CD14-positive monocyte (primary cell): ENCODE measurements around the gene WDR48. TPM values are rescaled to one million over a fixed set of nuclear protein-coding genes. Genes with fewer than 3 reads are reported as not detected.
A peak's percentile ranks its signal among the peaks of the same experiment; 100 is the strongest.

Experiments
- DNase-seq, 3 donors: peaks; one replicate each; pipeline ENCODE4 v3.0.0-alpha.2; 2011 to 2022
- H2AFZ ChIP-seq: 2 replicates; pipeline ENCODE4 v1.6.0; 2012; ENCODE audit warnings: mild to moderate bottlenecking, low read depth, low read length, inconsistent platforms; ENCODE audit not compliant: insufficient read depth, poor library complexity, severe bottlenecking
- H3K27ac ChIP-seq, 2 donors: 1 replicate in 1 of 2; 2 replicates in 1 of 2; pipeline ENCODE4 v1.5.1; 2012 to 2013; ENCODE audit warnings: low read length in 2 of 2, control low read depth in 1 of 2, inconsistent platforms in 1 of 2, low read depth in 1 of 2, mild to moderate bottlenecking in 1 of 2
- H3K27me3 ChIP-seq, 2 donors: one replicate each; pipeline versions ENCODE4 v1.6.0 to v1.6.1; 2011 to 2013; ENCODE audit warnings: low read length in 2 of 2; ENCODE audit not compliant: control insufficient read depth in 2 of 2, insufficient read depth in 2 of 2
- H3K36me3 ChIP-seq, 2 donors: replicated peaks in 1 of 2; 1 replicate in 1 of 2; 2 replicates in 1 of 2; pipeline versions ENCODE4 v1.5.1 to v1.6.1; 2012 to 2013; ENCODE audit warnings: low read length in 2 of 2, control low read depth in 1 of 2, inconsistent platforms in 1 of 2, mild to moderate bottlenecking in 1 of 2; ENCODE audit not compliant: insufficient read depth in 2 of 2, control insufficient read depth in 1 of 2
- H3K4me1 ChIP-seq, 2 donors: 1 replicate in 1 of 2; 2 replicates in 1 of 2; pipeline versions ENCODE4 v1.5.1 to v1.6.1; 2012 to 2013; ENCODE audit warnings: low read length in 2 of 2, control low read depth in 1 of 2, inconsistent platforms in 1 of 2, mild to moderate bottlenecking in 1 of 2, moderate library complexity in 1 of 2; ENCODE audit not compliant: insufficient read depth in 2 of 2, control insufficient read depth in 1 of 2
- H3K4me2 ChIP-seq: replicated peaks from 2 replicates; pipeline ENCODE3; 2012; ENCODE audit warnings: low read length, moderate library complexity, mild to moderate bottlenecking; ENCODE audit not compliant: poor library complexity, severe bottlenecking; ENCODE audit errors: extremely low read depth
- H3K4me3 ChIP-seq, 3 experiments: fragments of 200-600 bp in 1 of 3; sonication (generic) in 1 of 3; replicated peaks in 1 of 3; 1 replicate in 2 of 3; 2 replicates in 1 of 3; pipeline ENCODE4 v1.5.1; 2011 to 2013; ENCODE audit warnings: low read length in 3 of 3, mild to moderate bottlenecking in 3 of 3, control low read depth in 2 of 3, low read depth in 2 of 3, inconsistent platforms in 1 of 3, moderate library complexity in 1 of 3
- H3K79me2 ChIP-seq: 2 replicates; pipeline ENCODE4 v1.6.0; 2012; ENCODE audit warnings: mild to moderate bottlenecking, control low read depth, inconsistent platforms, low read length, moderate library complexity; ENCODE audit not compliant: insufficient read depth
- H3K9ac ChIP-seq: 2 replicates; pipeline ENCODE4 v1.6.0; 2017; ENCODE audit warnings: low read length, mild to moderate bottlenecking; ENCODE audit not compliant: insufficient read depth, poor library complexity, severe bottlenecking
- H3K9me3 ChIP-seq, 2 donors: replicated peaks in 1 of 2; 1 replicate in 1 of 2; 2 replicates in 1 of 2; pipeline versions ENCODE4 v1.5.1 to v1.6.1; 2012 to 2013; ENCODE audit warnings: low read length in 2 of 2, control low read depth in 1 of 2; ENCODE audit not compliant: control insufficient read depth in 1 of 2, insufficient read depth in 1 of 2
- H4K20me1 ChIP-seq: 2 replicates; pipeline ENCODE4 v1.6.0; 2012; ENCODE audit warnings: mild to moderate bottlenecking, low read length, control low read depth, moderate library complexity; ENCODE audit not compliant: insufficient read depth
- H3K27ac Mint-ChIP-seq, 7 donors: one replicate each; pipeline ENCODE4 v1.8.0; 2020; ENCODE audit warnings: mild to moderate bottlenecking in 7 of 7, mixed read lengths in 7 of 7, moderate library complexity in 6 of 7, inconsistent platforms in 2 of 7
- H3K27me3 Mint-ChIP-seq, 3 donors: one replicate each; pipeline ENCODE4 v1.8.0; 2021 to 2022; ENCODE audit warnings: low read depth in 3 of 3, mild to moderate bottlenecking in 3 of 3, mixed read lengths in 3 of 3, moderate library complexity in 3 of 3, inconsistent platforms in 1 of 3
- H3K36me3 Mint-ChIP-seq, 2 donors: one replicate each; pipeline ENCODE4 v1.8.0; 2020; ENCODE audit warnings: mixed read lengths in 2 of 2, inconsistent platforms in 1 of 2, mild to moderate bottlenecking in 1 of 2
- H3K4me1 Mint-ChIP-seq: one replicate; pipeline ENCODE4 v1.8.0; 2020; ENCODE audit warnings: mild to moderate bottlenecking, mixed read lengths
- H3K4me3 Mint-ChIP-seq, 2 donors: one replicate each; pipeline ENCODE4 v1.8.0; 2020; ENCODE audit warnings: mild to moderate bottlenecking in 2 of 2, mixed read lengths in 2 of 2, moderate library complexity in 1 of 2
- H3K9me3 Mint-ChIP-seq, 7 donors: one replicate each; pipeline ENCODE4 v1.8.0; 2020 to 2022; ENCODE audit warnings: mixed read lengths in 7 of 7, mild to moderate bottlenecking in 6 of 7, moderate library complexity in 6 of 7, inconsistent platforms in 2 of 7
- CTCF ChIP-seq: fragments of 200-600 bp; IDR thresholded peaks from one replicate; pipeline ENCODE4 v1.8.0; 2022; ENCODE audit warnings: antibody characterized with exemption, mild to moderate bottlenecking
- WGBS: methylation state at CpG from one replicate; pipeline ENCODE4 v1.1.5; 2013; ENCODE audit warnings: missing lambda C conversion rate; ENCODE audit not compliant: insufficient coverage; 5-methylcytosine and 5-hydroxymethylcytosine counted together
- intact Hi-C, 2 donors: fragments of 100-400 bp; cut with micrococcal nuclease; formaldehyde crosslinking; loops; one replicate each; pipeline versions ENCODE4 v1.15.0 to v1.15.1; 2023
- polyA plus RNA-seq, 3 donors: library from polyadenylated mRNA; depleted of rRNA in 1 of 3; unstranded in 2 of 3; stranded (reverse) in 1 of 3; fragments of 300-500 nt in 2 of 3; fragments of >200 nt in 1 of 3; fragmentation: Illumina TruSeq in 2 of 3; gene quantifications; 1 replicate in 2 of 3; 2 replicates in 1 of 3; pipeline ENCODE4 v1.2.3, GENCODE V29; 2012 to 2021

WDR48 gene
- polyA plus RNA-seq, 3 donors: 15.0 to 22.7 (median 17.1) TPM

- H2AFZ ChIP-seq: no peak overlapping the region
- no peaks in the 10 kb centered on the region for H4K20me1 ChIP-seq
- no peaks in the 10 kb centered on the region for H3K36me3 ChIP-seq
- H3K4me2 ChIP-seq: no peak overlapping the region
- Mint-ChIP-seq H3K4me3 (no peak overlapping the region), H3K4me1 (peaks cover 25% of the 10 kb centered on the region), H3K27ac (peak overlapping the region in 1 of 7 donors; percentile 76), H3K27me3 (peaks cover 4 to 10% (median 6%) of the 10 kb centered on the region in 3 donors), H3K9me3 (no peaks in the 10 kb centered on the region), H3K36me3 (peaks cover 0 to 7% of the 10 kb centered on the region in 2 donors)
- no peak overlapping the region for H3K27ac ChIP-seq
- no peak for DNase-seq
- H3K79me2 ChIP-seq: no peaks in the 10 kb centered on the region
- no peaks in the 10 kb centered on the region for H3K9me3 ChIP-seq
- intact Hi-C loops: no loop called here
- no peak overlapping the region for H3K4me3 ChIP-seq
- no peaks in the 10 kb centered on the region for H3K27me3 ChIP-seq
- 82% methylated on average over 8 of the region's 12 CpGs for WGBS
- peaks cover 18% of the 10 kb centered on the region in 2 donors for H3K4me1 ChIP-seq
- no peak for TF ChIP-seq CTCF
- H3K9ac ChIP-seq: no peak overlapping the region
Observed at GRCh38 chr3:39125841-39126500, 74.2 kb downstream of the WDR48 start.

DNA sequence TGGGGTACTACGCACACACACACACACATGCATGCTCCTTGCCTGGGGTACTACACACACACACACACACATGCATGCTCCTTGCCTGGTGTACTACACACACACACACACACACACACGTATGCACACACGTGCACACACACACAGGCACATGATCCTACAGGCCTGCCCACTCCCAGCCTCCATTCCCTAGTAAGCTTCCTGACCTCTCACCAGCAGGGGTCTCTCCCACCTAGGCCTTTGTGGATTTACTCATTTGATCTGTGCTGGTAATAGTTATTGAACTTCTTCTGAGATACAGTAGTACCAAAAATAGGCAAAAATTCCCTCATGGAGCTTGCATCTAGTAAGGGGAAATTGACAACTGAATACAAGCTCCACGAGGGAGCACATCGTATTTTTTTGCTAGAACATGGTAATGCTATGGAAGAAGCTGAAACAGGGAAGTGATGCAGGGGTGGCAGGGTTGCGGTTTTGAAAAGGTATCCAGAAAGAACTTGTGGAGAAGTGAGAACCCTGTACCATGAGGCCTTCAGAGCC lies 74.8 kb downstream of the WDR48 start:
- no peaks in the 10 kb centered on the region for H4K20me1 ChIP-seq
- Mint-ChIP-seq H3K9me3 (no peaks in the 10 kb centered on the region), H3K4me1 (peaks cover 24% of the 10 kb centered on the region), H3K36me3 (peaks cover 0 to 6% of the 10 kb centered on the region in 2 donors), H3K27me3 (peaks cover 4 to 7% (median 6%) of the 10 kb centered on the region in 3 donors), H3K4me3 (no peak overlapping the region), H3K27ac (peak overlapping the region in 6 of 7 donors; percentile 1 to 76 (median 62))
- peak in 2 of 3 donors; percentile 46 to 56 for DNase-seq
- peak overlapping the region in 1 of 3 experiments; percentile 4 for H3K4me3 ChIP-seq
- H3K27me3 ChIP-seq: no peaks in the 10 kb centered on the region
- WGBS: 0% methylated on average over 2 of the region's 6 CpGs
- no peak overlapping the region for H3K9ac ChIP-seq
- H3K4me2 ChIP-seq: no peak overlapping the region
- peak; percentile 30 for TF ChIP-seq CTCF
- peaks cover 18% of the 10 kb centered on the region in 2 donors for H3K4me1 ChIP-seq
- H3K79me2 ChIP-seq: no peaks in the 10 kb centered on the region
- peak overlapping the region in 1 of 2 donors; percentile 21 for H3K27ac ChIP-seq
- intact Hi-C loops: no loop called here
- no peaks in the 10 kb centered on the region for H3K36me3 ChIP-seq
- H2AFZ ChIP-seq: no peak overlapping the region
- H3K9me3 ChIP-seq: no peaks in the 10 kb centered on the region
